Thyroid gland (tissue), 4 donors: Measurements from ENCODE around the gene HSD17B12. TPM values are rescaled to one million over a fixed set of nuclear protein-coding genes. Genes with fewer than 3 reads are reported as not detected.

Experiments used
- DNase-seq, 2 donors: peaks; one replicate each; pipeline ENCODE4 v3.0.0-alpha.2; 2019
- H3K27ac ChIP-seq, 3 donors: fragments of 200-600 bp; sonication (generic); 1 replicate in 2 of 3; 2 replicates in 1 of 3; pipeline ENCODE4 v1.5.1; 2016 to 2019; ENCODE audit warnings: mild to moderate bottlenecking in 1 of 3, moderate library complexity in 1 of 3
- H3K27me3 ChIP-seq: fragments of 200-600 bp; sonication (generic); one replicate; pipeline ENCODE4 v1.5.1; 2019
- H3K36me3 ChIP-seq, 2 donors: fragments of 200-600 bp; sonication (generic); one replicate each; pipeline ENCODE4 v1.5.1; 2016 to 2019
- H3K4me1 ChIP-seq, 2 donors: fragments of 200-600 bp; sonication (generic); one replicate each; pipeline ENCODE4 v1.5.1; 2017 to 2019
- H3K4me3 ChIP-seq, 3 donors: fragments of 200-600 bp; sonication (generic); replicated peaks in 1 of 3; 1 replicate in 2 of 3; 2 replicates in 1 of 3; pipeline ENCODE4 v1.5.1; 2016; ENCODE audit warnings: mild to moderate bottlenecking in 1 of 3
- H3K9me3 ChIP-seq: fragments of 200-600 bp; sonication (generic); one replicate; pipeline ENCODE4 v1.5.1; 2017
- POLR2A ChIP-seq, 2 donors: fragments of 450-650 bp; IDR thresholded peaks; one replicate each; pipeline ENCODE4 v1.6.1; 2017; ENCODE audit warnings: antibody characterized with exemption in 2 of 2, mild to moderate bottlenecking in 2 of 2, moderate library complexity in 1 of 2
- WGBS, 2 donors: methylation state at CpG; one replicate each; pipeline ENCODE4 v1.1.5; 2017; 5-methylcytosine and 5-hydroxymethylcytosine counted together
- intact Hi-C: fragments of 100-400 bp; cut with DNase I; formaldehyde crosslinking; loops from one replicate; pipeline ENCODE4 v1.15.1; 2023
- total RNA-seq, 4 donors: library from RNA; depleted of rRNA; stranded (reverse); fragments of >200 nt; gene quantifications; one replicate each; pipeline ENCODE4 v1.2.3, GENCODE V29; 2016
- TF ChIP-seq, protein P1 (sequence below), 6 experiments: fragments of 200-600 bp in 3 of 6; fragments of 450-650 bp in 3 of 6; sonication (generic) in 3 of 6; IDR thresholded peaks; one replicate each; pipeline ENCODE4 v1.5.1; 2016 to 2019; ENCODE audit warnings: antibody characterized with exemption in 6 of 6, mild to moderate bottlenecking in 2 of 6, inconsistent platforms in 1 of 6, moderate library complexity in 1 of 6

HSD17B12 gene
- total RNA-seq, 4 donors from 2014 or later, result 70.1 to 104 (median 94.4) TPM

DNA sequence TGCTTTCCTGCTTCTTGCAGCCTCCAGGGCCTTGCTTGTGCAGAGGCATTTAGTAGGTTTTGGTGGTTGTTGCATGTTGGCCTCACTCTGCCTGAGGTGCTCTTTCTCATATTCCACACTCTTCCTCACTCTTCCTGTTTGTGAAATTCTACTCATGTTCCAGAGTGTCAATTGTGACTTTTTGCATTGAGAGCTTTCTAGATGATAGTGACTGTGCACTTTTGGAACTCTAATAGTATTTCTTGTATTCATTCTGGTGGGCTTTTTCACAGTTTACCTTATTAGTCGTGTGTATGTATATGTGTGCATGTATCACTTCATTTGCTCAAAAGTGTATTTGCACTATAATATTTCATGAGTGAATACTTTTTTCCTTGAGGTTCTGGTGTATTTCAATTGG is 11.3 kb downstream of the HSD17B12 start:
- 89 to 95% methylated on average over 1 of the region's 1 CpG for WGBS, 2 donors
- intact Hi-C loops, result no loop called here
- peaks cover 0 to 10% of the 10 kb centered on the region in 2 donors for H3K4me1 ChIP-seq
- no peaks in the 10 kb centered on the region for H3K36me3 ChIP-seq
- no peaks in the 10 kb centered on the region for H3K9me3 ChIP-seq
- no peaks in the 10 kb centered on the region for H3K27me3 ChIP-seq
- no peak overlapping the region for H3K4me3 ChIP-seq
- no peak for DNase-seq
- H3K27ac ChIP-seq, result no peak overlapping the region
- TF ChIP-seq POLR2A (IDR thresholded peaks at IDR 0.05), result no peak
- TF ChIP-seq, protein P1, sequence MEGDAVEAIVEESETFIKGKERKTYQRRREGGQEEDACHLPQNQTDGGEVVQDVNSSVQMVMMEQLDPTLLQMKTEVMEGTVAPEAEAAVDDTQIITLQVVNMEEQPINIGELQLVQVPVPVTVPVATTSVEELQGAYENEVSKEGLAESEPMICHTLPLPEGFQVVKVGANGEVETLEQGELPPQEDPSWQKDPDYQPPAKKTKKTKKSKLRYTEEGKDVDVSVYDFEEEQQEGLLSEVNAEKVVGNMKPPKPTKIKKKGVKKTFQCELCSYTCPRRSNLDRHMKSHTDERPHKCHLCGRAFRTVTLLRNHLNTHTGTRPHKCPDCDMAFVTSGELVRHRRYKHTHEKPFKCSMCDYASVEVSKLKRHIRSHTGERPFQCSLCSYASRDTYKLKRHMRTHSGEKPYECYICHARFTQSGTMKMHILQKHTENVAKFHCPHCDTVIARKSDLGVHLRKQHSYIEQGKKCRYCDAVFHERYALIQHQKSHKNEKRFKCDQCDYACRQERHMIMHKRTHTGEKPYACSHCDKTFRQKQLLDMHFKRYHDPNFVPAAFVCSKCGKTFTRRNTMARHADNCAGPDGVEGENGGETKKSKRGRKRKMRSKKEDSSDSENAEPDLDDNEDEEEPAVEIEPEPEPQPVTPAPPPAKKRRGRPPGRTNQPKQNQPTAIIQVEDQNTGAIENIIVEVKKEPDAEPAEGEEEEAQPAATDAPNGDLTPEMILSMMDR (IDR thresholded peaks at IDR 0.05), result no peak

DNA sequence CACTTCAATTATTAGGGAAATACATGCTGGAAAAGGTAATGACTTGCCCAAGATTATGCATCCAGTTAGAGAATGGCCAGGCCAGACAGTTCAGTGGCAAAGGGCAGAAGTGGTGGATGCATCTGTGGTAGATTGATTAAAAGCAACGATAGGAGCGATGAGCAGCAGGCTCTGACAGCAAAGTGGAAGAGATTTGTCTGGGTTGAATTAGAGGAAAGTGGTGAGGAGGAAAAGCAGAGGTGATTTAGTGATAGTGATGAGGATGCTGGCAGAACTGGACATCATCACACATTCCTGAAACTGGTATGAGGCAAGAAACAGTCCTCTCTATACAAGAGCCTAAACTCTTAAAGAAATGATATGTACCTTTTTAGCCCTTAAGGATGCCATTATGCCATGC is 12.5 kb downstream of the HSD17B12 start:
- Histone ChIP-seq H3K27ac (no peak overlapping the region), H3K4me3 (no peak overlapping the region), H3K9me3 (no peaks in the 10 kb centered on the region), H3K4me1 (no peaks in the 10 kb centered on the region), H3K27me3 (no peaks in the 10 kb centered on the region), H3K36me3 (no peaks in the 10 kb centered on the region)
- intact Hi-C loops, result no loop called here
- DNase-seq, result no peak
- TF ChIP-seq, protein P1 (IDR thresholded peaks at IDR 0.05), result no peak
- TF ChIP-seq POLR2A (IDR thresholded peaks at IDR 0.05), result no peak
- 94% methylated on average over 2 of the region's 2 CpGs for WGBS, 2 donors

DNA sequence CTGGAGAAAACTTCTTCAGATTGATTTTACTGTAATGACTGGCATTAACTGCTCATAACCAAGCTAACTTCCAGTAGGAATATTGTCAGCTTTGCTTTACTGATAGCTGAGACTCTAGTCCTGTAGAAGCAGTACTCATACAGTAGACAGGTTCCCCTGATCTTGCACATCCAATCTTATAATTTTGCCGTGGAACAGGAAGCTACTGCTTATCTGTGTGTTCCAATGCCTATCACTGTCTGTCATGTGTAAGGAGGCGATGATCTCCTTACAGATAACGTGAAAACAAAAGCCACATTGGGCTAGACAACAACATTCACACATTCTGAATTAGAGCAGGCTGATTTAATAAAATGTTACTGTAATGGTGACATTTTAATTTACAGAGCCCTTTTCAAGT is 13.2 kb downstream of the HSD17B12 start:
- 85 to 88% methylated on average over 3 of the region's 3 CpGs for WGBS, 2 donors
- no peak for DNase-seq
- Histone ChIP-seq H3K4me3 (no peak overlapping the region), H3K27ac (no peak overlapping the region), H3K36me3 (no peaks in the 10 kb centered on the region), H3K9me3 (no peaks in the 10 kb centered on the region), H3K4me1 (no peaks in the 10 kb centered on the region), H3K27me3 (no peaks in the 10 kb centered on the region)
- TF ChIP-seq POLR2A (IDR thresholded peaks at IDR 0.05), result no peak
- TF ChIP-seq, protein P1 (IDR thresholded peaks at IDR 0.05), result no peak
- intact Hi-C loops, result no loop called here

DNA sequence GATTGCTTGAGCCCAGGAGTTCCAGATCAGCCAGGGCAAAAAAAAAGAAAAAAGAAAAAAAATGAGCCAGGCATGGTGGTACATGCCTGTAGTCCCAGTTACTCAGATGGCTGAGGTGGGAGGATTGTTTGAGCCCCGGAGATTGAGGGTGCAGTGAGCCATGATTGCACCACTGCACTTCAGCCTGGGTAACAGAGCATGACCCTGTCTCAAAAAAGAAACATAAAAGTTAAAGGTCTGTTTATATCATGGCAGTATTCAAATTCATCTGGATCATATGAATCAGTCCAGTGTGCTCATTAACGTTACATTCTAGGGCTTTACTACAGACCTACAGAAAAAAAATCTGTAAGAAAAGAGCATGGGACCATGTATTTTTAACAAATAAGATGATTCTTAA is 13.9 kb downstream of the HSD17B12 start:
- peak; percentile 20 for DNase-seq
- H3K4me1 ChIP-seq, result no peaks in the 10 kb centered on the region
- WGBS, 2 donors, result 58% methylated on average over 2 of the region's 2 CpGs
- H3K9me3 ChIP-seq, result no peaks in the 10 kb centered on the region
- intact Hi-C loops, result no loop called here
- H3K4me3 ChIP-seq, result no peak overlapping the region
- TF ChIP-seq, protein P1 (IDR thresholded peaks at IDR 0.05), result no peak
- TF ChIP-seq POLR2A (IDR thresholded peaks at IDR 0.05), result no peak
- no peaks in the 10 kb centered on the region for H3K27me3 ChIP-seq
- no peak overlapping the region for H3K27ac ChIP-seq
- H3K36me3 ChIP-seq, result no peaks in the 10 kb centered on the region

DNA sequence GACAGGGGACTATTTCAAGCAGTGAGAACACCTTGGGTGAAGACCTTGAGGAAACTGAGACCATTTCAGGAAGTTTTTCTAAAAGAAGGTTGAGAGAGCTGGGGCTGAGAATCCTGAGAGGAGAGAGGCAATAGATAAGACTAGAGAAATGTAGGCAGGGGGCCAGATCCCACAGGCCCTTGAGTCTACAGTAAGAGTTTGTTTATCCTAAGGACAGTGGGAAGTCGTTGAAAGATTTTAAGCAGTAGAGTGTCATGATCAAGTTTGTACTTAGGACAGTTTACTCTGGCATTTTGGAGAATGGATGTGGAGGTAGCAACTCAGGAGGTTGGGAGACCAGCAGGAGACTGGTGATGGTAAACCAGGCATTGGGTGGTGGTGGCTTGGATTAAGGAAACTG is 17.1 kb downstream of the HSD17B12 start:
- H3K4me1 ChIP-seq, result no peaks in the 10 kb centered on the region
- no peak overlapping the region for H3K27ac ChIP-seq
- H3K27me3 ChIP-seq, result no peaks in the 10 kb centered on the region
- intact Hi-C loops, result no loop called here
- no peak overlapping the region for H3K4me3 ChIP-seq
- no peaks in the 10 kb centered on the region for H3K9me3 ChIP-seq
- no peak for DNase-seq
- no peaks in the 10 kb centered on the region for H3K36me3 ChIP-seq
- TF ChIP-seq, protein P1 (IDR thresholded peaks at IDR 0.05), result no peak
- no peak for TF ChIP-seq POLR2A (IDR thresholded peaks at IDR 0.05)
- WGBS, 2 donors, result 13 to 19% methylated on average over 1 of the region's 1 CpG
